Cardiac muscle cell (in vitro differentiated cells and primary cell): ENCODE measurements around the gene ACACB. TPM values are rescaled to one million over a fixed set of nuclear protein-coding genes. Genes with fewer than 3 reads are reported as not detected.
"Not testable (repeated sequence)": the region's sequence is repeated elsewhere in the genome, so short reads cannot be mapped to it uniquely, and the experiment has no call there.

Experiments
- DNase-seq, 2 donors: peaks; one replicate each; pipeline versions ENCODE4 v3.0.0 to v3.0.0-alpha.2; 2010 to 2017; ENCODE audit warnings: low read depth in 1 of 2, low spot score in 1 of 2
- H3K27ac ChIP-seq: fragments of 200-600 bp; sonication (generic); 2 replicates; pipeline ENCODE4 v1.5.1; 2016
- H3K27me3 ChIP-seq: fragments of 200-600 bp; sonication (generic); 2 replicates; pipeline ENCODE4 v1.6.0; 2016; ENCODE audit warnings: control low read depth
- H3K36me3 ChIP-seq: fragments of 200-600 bp; sonication (generic); 2 replicates; pipeline ENCODE4 v1.5.1; 2016; ENCODE audit warnings: control low read depth
- H3K4me1 ChIP-seq: fragments of 200-600 bp; sonication (generic); 2 replicates; pipeline ENCODE4 v1.8.1; 2017; ENCODE audit warnings: low read depth, mild to moderate bottlenecking, mixed run types
- H3K4me3 ChIP-seq: fragments of 200-600 bp; sonication (generic); 2 replicates; pipeline ENCODE4 v1.5.1; 2016; ENCODE audit warnings: mild to moderate bottlenecking
- H3K9me3 ChIP-seq: fragments of 200-600 bp; sonication (generic); 2 replicates; pipeline ENCODE4 v1.5.1; 2017; ENCODE audit warnings: low read depth, mild to moderate bottlenecking, control low read depth
- polyA plus RNA-seq: library from polyadenylated mRNA; unstranded; fragments of >200 nt; fragmentation: Nextera tagmentation; extraction: Ambion mirVana; gene quantifications from 2 replicates; pipeline ENCODE4 v1.2.1, GENCODE V29; 2016
- total RNA-seq: library from RNA; depleted of rRNA; stranded (reverse); fragments of >200 nt; gene quantifications from 2 replicates; pipeline ENCODE4 v1.2.3, GENCODE V29; 2016
- TF ChIP-seq, protein P1 (sequence below): IDR thresholded peaks from 2 replicates; pipeline ENCODE4 v1.5.1; 2012; ENCODE audit warnings: low read depth, mild to moderate bottlenecking, low read length

ACACB gene
- total and polyA plus RNA-seq, 2 experiments from 2014 or later: 28.9 to 78.0 TPM

DNA sequence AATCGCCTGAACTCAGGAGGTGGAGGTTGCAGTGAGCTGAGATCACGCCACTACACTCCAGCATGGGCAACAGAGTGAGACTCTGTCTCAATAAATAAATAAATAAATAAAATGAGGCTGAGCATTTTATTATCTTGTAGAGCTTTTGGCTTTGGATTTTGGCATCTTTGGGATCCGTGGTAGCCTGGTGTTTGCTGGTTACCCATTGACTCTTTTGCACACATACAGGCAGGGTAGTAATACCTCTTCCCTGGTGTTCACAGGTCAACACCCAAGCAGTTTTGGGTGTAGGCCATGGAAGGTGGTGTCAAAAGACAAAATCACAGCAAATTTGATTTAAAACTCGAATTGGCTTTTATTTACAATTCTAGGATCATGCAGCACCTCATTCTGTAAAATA, 27.8 kb downstream of the ACACB start:
- Histone ChIP-seq H3K9me3 (no peaks in the 10 kb centered on the region), H3K27me3 (no peaks in the 10 kb centered on the region), H3K36me3 (peaks cover 16% of the 10 kb centered on the region), H3K27ac (no peak overlapping the region), H3K4me3 (no peak overlapping the region), H3K4me1 (no peaks in the 10 kb centered on the region)
- TF ChIP-seq, protein P1, sequence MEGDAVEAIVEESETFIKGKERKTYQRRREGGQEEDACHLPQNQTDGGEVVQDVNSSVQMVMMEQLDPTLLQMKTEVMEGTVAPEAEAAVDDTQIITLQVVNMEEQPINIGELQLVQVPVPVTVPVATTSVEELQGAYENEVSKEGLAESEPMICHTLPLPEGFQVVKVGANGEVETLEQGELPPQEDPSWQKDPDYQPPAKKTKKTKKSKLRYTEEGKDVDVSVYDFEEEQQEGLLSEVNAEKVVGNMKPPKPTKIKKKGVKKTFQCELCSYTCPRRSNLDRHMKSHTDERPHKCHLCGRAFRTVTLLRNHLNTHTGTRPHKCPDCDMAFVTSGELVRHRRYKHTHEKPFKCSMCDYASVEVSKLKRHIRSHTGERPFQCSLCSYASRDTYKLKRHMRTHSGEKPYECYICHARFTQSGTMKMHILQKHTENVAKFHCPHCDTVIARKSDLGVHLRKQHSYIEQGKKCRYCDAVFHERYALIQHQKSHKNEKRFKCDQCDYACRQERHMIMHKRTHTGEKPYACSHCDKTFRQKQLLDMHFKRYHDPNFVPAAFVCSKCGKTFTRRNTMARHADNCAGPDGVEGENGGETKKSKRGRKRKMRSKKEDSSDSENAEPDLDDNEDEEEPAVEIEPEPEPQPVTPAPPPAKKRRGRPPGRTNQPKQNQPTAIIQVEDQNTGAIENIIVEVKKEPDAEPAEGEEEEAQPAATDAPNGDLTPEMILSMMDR: no peak
- no peak for DNase-seq

DNA sequence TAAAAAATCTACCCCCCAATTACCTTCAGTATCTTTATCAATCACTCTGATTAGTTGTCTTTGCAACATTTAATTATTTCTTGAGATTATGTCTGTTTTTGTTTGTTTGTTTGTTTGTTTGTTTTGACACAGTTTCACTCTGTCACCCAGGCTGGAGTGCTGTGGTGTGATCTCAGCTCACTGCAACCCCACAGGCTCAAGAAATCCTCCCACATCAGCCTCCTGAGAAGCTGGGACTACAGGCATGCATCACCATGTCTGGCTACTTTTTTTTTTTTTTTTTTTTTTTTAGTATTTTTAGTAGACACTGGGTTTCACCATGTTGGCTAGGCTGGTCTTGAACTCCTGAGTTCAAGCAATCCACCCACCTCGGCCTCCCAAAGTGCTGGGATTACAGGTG, 30.7 kb downstream of the ACACB start:
- not testable (repeated sequence) for H3K4me1 ChIP-seq, H3K36me3 ChIP-seq, H3K27me3 ChIP-seq, H3K27ac ChIP-seq, H3K4me3 ChIP-seq, H3K9me3 ChIP-seq, DNase-seq

DNA sequence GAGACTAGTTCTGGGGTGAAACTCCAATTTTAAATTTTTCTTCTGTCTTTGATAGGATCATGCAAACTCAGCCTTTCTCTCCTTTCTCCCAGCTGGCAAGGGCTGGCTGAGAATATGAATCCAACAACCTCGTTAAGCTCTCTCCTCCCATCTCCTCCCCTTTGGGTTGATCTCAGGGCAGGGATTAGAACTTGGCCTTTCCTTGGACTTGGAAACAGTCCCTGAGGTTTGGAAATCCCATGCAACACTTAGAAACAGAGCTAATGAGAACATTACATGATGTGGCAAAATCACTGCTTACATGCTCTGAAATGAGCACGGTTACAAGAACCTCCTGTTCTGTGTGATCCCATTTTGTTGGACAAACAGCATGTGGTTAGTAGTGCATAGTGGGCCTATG, 31.6 kb downstream of the ACACB start:
- DNase-seq: peak in 1 of 2 donors; percentile 90
- TF ChIP-seq, protein P1: no peak
- no peak overlapping the region for H3K27ac ChIP-seq
- H3K9me3 ChIP-seq: no peaks in the 10 kb centered on the region
- H3K27me3 ChIP-seq: no peaks in the 10 kb centered on the region
- H3K36me3 ChIP-seq: peaks cover 3% of the 10 kb centered on the region
- H3K4me1 ChIP-seq: no peaks in the 10 kb centered on the region
- H3K4me3 ChIP-seq: no peak overlapping the region

DNA sequence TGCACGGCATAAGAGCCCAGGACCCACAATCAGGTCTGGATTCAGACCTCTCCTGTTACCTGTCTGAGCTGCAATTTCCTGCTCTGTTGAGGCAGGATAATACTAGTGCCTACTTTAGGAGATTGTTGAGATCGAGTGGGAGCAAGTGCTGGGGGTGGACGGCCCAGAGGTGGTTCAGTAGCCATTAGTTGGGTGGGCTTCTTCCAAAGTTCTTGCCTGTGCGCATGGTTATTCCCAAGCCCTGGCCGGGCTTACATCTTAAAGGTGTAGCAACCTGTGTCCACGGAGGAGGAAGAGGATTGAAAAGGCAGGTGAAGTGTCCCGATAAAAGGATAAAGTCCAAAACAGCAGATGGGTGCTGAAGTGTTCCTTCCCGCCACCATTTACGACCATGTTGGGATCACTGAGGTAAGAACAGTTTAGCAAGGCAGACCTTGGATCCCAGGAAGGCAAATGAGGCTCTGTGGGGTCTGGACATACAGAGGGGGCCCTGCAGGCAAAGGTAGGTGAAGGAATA, 33.8 kb downstream of the ACACB start:
- H3K9me3 ChIP-seq: no peaks in the 10 kb centered on the region
- H3K4me1 ChIP-seq: peaks cover under 1% of the 10 kb centered on the region
- DNase-seq: no peak
- H3K27ac ChIP-seq: no peak overlapping the region
- no peaks in the 10 kb centered on the region for H3K36me3 ChIP-seq
- H3K4me3 ChIP-seq: no peak overlapping the region
- TF ChIP-seq, protein P1: no peak
- no peaks in the 10 kb centered on the region for H3K27me3 ChIP-seq

DNA sequence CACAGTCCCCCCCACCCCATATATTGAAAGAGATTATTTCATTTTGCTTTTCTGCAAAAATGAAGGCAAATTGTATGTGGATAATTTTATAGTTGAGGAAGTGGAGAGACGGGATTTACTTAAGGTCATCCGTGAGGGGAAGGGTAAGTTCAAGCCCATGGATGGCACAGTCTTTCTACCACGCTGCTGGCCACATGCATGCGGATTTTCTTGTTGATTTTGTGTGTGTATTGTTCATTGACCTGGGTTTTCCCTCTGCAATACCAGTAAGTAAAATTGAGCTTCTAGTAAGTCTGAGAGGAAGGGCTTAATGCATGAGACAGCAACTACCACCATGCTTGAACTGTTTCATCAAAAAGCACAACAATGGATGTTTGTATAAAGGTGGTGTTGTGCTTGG, 35.1 kb downstream of the ACACB start:
- no peak overlapping the region for H3K27ac ChIP-seq
- TF ChIP-seq, protein P1: no peak
- H3K9me3 ChIP-seq: no peaks in the 10 kb centered on the region
- peaks cover 5% of the 10 kb centered on the region for H3K4me1 ChIP-seq
- DNase-seq: no peak
- no peaks in the 10 kb centered on the region for H3K27me3 ChIP-seq
- H3K36me3 ChIP-seq: no peaks in the 10 kb centered on the region
- H3K4me3 ChIP-seq: no peak overlapping the region

DNA sequence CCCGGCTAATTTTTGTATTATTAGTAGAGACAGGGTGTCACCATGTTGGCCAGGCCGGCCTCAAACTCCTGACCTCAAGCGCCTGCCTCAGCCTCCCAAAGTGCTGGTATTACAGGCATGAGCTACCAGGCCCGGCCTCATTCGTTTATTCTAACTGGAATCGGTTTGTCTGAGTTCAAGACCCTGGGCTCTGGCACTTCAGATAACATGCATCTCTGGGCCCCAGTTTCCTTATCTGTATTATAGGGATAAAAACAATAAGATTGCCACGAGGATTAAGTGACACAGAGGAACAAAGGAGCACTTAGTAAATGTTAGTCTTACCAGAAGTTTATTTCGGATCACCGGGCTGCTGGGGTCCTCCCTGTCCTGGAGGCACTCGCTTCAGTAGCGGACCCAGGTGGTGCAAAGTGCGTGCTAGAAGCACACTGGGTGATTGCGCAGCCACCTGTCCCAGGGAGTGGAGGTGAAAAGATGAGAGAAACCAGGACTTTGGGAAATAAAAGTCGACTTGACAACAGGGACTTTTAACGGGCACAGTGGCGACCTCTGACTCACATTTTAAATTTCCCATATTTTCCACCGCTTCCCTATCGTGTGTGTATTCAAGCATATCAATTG, 37.5 kb downstream of the ACACB start:
- TF ChIP-seq, protein P1: no peak
- Histone ChIP-seq H3K36me3 (no peaks in the 10 kb centered on the region), H3K9me3 (no peaks in the 10 kb centered on the region), H3K27ac (peak overlapping the region; percentile 32), H3K4me3 (peak overlapping the region; percentile 27), H3K27me3 (no peaks in the 10 kb centered on the region), H3K4me1 (peaks cover 5% of the 10 kb centered on the region)
- peak in 1 of 2 donors; percentile 17 for DNase-seq
